ENCODE data around the gene PPFIA3. TPM values are rescaled to one million over a fixed set of nuclear protein-coding genes. Genes with fewer than 3 reads are reported as not detected.
A peak's percentile ranks its signal among the peaks of the same experiment; 100 is the strongest.
"Not testable (repeated sequence)": the region's sequence is repeated elsewhere in the genome, so short reads cannot be mapped to it uniquely, and the experiment has no call there.

Gene PPFIA3
- total RNA-seq, 2 donors from 2014 or later: 3.6 to 3.9 TPM

DNA sequence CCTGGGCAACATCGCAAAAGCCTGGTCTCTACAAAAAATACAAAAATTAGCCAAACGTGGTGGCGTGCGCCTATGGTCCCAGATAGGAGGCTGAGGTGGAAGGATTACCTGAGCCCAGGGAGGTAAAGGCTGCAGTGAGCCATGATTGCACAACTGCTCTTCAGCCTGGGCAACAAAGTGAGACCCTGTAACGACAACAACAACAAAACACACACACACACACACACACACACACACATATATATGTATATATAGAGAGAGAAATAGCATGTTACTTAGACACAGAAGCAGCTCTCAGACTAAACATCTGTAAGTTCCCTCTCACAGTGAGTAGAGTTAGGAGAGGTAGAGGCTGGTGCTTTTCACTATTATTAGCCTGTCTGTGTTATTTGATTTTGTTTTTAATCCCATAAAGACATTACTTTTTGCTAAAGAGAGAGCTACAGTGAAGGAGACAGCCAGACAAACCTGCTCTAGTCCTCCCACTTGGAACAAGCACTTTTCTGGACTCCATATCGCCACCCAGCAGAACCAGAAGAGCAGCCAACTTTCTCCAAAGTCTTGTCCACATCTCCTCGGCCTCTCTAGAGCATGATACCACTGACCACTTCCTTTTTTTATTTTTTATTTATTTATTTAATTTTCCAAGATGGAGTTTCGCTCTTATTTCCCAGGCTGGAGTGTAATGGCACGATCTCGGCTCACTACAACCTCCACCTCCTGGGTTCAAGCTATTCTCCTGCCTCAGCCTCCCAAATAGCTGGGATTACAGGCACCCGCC, 7.9 kb upstream of the PPFIA3 start:
- no peak overlapping the region for H3K27ac Mint-ChIP-seq
- no peaks in the 10 kb centered on the region for H3K27me3 Mint-ChIP-seq
- no peaks in the 10 kb centered on the region for H3K9me3 Mint-ChIP-seq
- H3K4me1 Mint-ChIP-seq: peaks cover 16% of the 10 kb centered on the region
- peaks cover 28% of the 10 kb centered on the region for H3K36me3 Mint-ChIP-seq (ENCODE audit: low read depth)
- no peak for ATAC-seq (replicated peaks)
- H3K4me3 Mint-ChIP-seq: no peak overlapping the region

DNA sequence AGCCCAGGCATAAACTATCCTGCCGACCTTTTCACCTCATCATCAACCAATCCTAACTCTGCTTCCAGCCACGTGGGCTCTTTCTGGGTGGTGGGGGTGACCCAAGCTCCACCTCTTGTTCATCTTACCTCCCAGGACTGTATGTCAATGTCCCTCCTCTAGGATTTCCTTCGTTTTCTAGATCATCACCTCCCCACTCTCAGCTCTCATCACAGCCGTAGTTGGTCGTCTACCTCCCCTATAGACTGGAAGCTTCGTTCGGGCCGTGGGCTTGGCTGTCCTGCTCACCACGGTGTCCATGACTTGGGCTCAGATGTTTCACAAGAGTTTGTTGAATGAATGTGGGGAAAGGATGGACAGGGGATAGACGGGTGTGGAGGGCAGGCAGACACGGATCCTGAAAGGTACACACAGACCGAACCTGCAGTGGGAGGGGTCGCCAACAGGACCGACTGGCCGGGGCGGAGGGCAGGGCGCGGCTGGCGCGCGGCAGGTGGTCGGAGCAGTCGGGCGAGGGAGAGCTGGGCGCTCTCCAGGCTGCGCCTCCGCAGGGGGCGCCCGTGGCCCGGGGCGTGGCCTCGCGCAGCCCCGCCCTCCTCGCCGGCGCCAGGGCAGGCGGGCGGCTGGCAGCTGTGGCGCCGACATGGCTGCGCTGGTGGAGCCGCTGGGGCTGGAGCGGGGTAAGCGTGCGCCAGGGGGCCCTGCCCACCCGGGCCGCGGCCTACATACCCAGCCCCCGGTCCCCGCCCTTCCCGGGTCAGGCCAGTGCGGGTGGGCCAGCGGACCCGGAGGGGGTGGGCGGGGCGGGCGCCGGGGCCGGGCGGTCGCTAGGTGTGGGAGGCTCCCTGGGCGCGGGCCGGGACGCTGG, 5.3 kb upstream of the PPFIA3 start, which contains the start of gene LIN7B:
LIN7B (plus strand) TSS at position 609 of the 868 bp plus-strand sequence; CDS start at position 644, 35 bp downstream.
- peak; percentile 81 for ATAC-seq (replicated peaks)
- Mint-ChIP-seq H3K27me3 (no peaks in the 10 kb centered on the region), H3K9me3 (no peaks in the 10 kb centered on the region), H3K36me3 (ENCODE audit: low read depth) (peaks cover 5% of the 10 kb centered on the region), H3K27ac (peak within 1 kb of the TSS; percentile 66), H3K4me1 (peaks cover 17% of the 10 kb centered on the region), H3K4me3 (peak within 1 kb of the TSS; percentile 89)

DNA sequence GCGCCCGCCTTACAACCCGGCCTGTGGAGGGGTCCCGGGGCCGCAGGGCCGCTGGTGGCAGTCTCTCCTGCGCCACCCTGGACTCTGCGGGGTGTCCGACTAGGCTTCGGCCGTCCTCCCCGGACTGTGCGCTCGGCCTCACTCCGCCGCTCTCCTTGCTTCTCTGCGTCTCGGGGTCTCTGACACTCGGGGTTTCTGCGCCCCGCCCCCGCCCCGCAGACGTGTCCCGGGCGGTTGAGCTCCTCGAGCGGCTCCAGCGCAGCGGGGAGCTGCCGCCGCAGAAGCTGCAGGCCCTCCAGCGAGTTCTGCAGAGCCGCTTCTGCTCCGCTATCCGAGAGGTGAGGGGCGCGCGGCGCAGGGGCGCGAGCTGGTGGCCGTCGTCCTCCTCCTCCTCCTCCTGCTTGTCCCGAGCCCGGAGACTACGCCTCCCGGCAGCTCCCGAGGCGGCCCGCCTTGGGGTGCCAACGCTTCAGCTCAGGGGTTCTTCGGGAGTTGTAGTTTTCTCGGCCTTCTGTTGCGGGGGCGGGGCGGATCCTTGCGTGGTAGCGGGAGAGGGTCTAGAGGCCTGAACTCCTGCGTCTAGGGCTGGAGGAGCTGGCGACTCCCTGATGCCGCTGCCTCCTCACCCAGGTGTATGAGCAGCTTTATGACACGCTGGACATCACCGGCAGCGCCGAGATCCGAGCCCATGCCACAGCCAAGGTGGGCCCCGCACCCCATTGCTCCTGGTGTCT, 4.5 kb upstream of the PPFIA3 start:
- Mint-ChIP-seq H3K27ac (no peak overlapping the region), H3K9me3 (no peaks in the 10 kb centered on the region), H3K4me3 (peak overlapping the region; percentile 74), H3K36me3 (ENCODE audit: low read depth) (no peaks in the 10 kb centered on the region), H3K4me1 (peaks cover 15% of the 10 kb centered on the region), H3K27me3 (no peaks in the 10 kb centered on the region)
- no peak for ATAC-seq (replicated peaks)

- Mint-ChIP-seq H3K4me3 (peak overlapping the region; percentile 87), H3K27ac (no peak overlapping the region)
- no peak for ATAC-seq (replicated peaks)
Measured at GRCh38 chr19:49116544-49116943, 2.8 kb upstream of the PPFIA3 start.

DNA sequence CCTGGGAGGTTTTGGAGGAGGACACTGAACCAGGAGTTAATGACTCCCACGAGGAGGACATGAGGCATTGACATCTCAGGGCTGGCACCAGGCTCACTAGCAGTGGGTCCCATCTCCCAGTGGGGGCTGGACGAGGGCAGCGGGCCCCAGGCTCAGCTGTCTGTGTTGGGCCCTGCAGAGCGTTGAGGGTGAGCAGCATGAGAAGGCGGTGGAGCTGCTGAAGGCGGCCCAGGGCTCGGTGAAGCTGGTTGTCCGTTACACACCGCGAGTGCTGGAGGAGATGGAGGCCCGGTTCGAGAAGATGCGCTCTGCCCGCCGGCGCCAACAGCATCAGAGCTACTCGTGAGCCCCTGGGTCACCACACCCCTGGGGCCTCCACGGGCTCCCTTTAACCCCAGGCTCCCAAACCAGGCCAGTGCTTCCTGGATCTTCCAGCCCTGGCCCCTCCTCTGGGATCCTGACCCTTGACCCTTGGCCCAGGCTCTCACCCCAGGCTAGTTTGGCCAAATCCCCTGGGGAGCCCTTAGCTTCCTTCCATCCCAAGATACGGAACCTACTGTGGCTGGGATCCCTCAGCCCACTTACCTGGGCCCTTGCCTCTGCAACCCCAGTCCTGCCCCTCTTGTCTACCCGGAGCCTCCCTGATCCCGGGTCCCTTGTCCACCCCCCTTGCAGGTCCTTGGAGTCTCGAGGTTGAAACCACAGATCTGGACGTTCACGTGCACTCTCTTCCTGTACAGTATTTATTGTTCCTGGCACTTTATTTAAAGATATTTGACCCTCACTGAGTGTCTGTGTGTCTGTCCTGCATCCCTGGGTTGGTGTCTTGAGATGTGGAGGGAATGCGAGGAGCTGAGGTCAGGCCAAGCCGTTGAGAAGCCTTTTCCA, 1.4 kb upstream of the PPFIA3 start:
- H3K4me1 Mint-ChIP-seq: peaks cover 23% of the 10 kb centered on the region
- H3K36me3 Mint-ChIP-seq (ENCODE audit: low read depth): no peaks in the 10 kb centered on the region
- no peak for ATAC-seq (replicated peaks)
- H3K27me3 Mint-ChIP-seq: peaks cover 5% of the 10 kb centered on the region
- H3K9me3 Mint-ChIP-seq: no peaks in the 10 kb centered on the region
- peak overlapping the region; percentile 87 for H3K4me3 Mint-ChIP-seq
- peak overlapping the region; percentile 89 for H3K27ac Mint-ChIP-seq

More at GRCh38 chr19:49116544-49116943, 2.8 kb upstream of the PPFIA3 start:
- peaks cover 23% of the 10 kb centered on the region for H3K4me1 Mint-ChIP-seq
- H3K9me3 Mint-ChIP-seq: no peaks in the 10 kb centered on the region
- peaks cover 5% of the 10 kb centered on the region for H3K27me3 Mint-ChIP-seq
- no peaks in the 10 kb centered on the region for H3K36me3 Mint-ChIP-seq (ENCODE audit: low read depth)

DNA sequence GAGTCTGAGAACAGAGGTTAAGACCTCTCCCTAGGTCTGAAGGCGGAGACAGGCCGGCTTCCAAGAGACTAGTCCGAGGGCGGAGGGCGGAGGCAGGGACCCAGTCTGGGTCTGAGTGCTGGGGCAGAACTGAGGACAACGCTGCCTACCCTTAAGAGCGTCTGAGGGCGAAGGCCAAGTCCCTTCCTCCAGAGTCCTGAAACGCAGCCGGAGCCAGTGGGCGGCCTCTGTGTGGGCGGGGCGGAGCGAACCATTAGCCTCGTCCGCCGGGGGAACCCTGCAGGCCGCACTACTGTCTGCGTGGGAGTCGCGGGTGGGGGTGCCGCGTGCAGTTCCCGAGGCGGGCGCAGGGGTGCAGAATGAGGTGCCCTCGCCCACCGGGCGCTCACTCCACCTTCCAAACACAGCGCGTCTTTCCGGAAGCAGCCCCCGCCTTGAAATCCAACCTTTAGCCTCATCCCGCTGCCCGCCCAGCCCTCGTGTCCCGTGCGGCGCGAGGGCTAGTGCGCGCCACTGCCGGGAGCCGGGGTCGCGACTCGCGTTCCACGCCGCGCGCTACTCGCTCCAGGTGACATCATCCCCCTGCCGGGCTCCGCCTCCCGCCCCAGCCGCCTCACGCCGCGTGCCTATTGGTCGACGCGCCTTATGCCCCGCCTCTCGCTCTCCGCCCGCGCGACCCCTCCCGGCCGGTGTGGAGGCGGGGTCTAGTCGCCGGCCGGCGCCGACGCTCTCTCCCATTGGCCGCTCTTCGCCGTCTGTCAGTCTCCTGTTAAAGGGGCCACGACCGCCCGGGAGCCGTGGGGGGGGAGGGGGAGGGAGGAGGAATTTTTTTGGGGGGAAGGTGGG, 556 bp upstream of the PPFIA3 start, which contains the start of gene C19orf73:
C19orf73 (minus strand) TSS at position 579 of the 846 bp plus-strand sequence; CDS start at position 458, 121 bp downstream.
- H3K27ac Mint-ChIP-seq: peak within 1 kb of the TSS; percentile 89
- peaks cover 19% of the 10 kb centered on the region for H3K4me1 Mint-ChIP-seq
- peak; percentile 85 for ATAC-seq (replicated peaks)
- H3K27me3 Mint-ChIP-seq: peaks cover 5% of the 10 kb centered on the region
- H3K9me3 Mint-ChIP-seq: no peaks in the 10 kb centered on the region
- no peaks in the 10 kb centered on the region for H3K36me3 Mint-ChIP-seq (ENCODE audit: low read depth)
- peak within 1 kb of the TSS; percentile 87 for H3K4me3 Mint-ChIP-seq

DNA sequence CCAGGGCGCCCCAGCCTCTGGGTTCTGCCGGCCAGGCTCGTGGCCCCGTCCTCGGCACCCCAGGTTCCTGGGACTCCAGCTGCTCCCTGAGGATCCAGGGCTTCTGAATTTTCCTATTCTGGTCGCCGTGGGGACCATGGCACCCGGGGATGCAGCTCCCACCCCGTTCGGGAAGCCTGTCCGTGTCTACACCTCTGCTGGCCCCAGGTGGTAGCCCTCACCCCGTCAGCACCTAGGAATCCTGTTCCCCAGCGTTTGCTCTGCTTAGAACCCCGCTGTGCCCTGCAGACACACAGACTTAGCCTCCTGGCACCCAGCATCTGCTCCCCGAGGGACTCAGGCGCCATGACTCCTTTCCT, 960 bp downstream of the PPFIA3 start:
- ATAC-seq (replicated peaks): no peak
- Mint-ChIP-seq H3K27ac (no peak overlapping the region), H3K27me3 (peaks cover 5% of the 10 kb centered on the region), H3K4me1 (peaks cover 16% of the 10 kb centered on the region), H3K36me3 (ENCODE audit: low read depth) (no peaks in the 10 kb centered on the region), H3K9me3 (no peaks in the 10 kb centered on the region), H3K4me3 (peak overlapping the region; percentile 87)

DNA sequence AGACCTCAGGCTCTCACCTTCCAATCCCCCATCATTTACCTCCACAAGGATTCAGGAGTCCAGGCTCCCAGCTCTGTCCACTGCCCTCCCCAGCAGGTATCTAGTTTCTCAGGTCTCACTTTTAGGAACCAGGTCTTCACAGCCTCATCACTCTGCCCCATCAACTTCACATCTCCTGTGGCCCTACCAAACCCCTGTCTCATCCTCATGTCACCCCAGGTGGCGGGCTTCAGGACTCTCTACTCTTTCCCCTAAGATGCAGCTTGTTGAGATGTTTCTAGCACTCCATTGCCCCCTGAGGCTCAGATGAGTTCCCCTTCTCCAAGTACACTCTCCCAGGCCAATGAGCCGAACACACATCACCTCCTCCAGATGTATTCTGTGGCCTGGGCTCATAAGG, 1.5 kb downstream of the PPFIA3 start:
- H3K27ac Mint-ChIP-seq: no peak overlapping the region
- H3K4me3 Mint-ChIP-seq: peak overlapping the region; percentile 87
- peaks cover 5% of the 10 kb centered on the region for H3K27me3 Mint-ChIP-seq
- no peak for ATAC-seq (replicated peaks)
- no peaks in the 10 kb centered on the region for H3K36me3 Mint-ChIP-seq (ENCODE audit: low read depth)
- no peaks in the 10 kb centered on the region for H3K9me3 Mint-ChIP-seq
- peaks cover 16% of the 10 kb centered on the region for H3K4me1 Mint-ChIP-seq

DNA sequence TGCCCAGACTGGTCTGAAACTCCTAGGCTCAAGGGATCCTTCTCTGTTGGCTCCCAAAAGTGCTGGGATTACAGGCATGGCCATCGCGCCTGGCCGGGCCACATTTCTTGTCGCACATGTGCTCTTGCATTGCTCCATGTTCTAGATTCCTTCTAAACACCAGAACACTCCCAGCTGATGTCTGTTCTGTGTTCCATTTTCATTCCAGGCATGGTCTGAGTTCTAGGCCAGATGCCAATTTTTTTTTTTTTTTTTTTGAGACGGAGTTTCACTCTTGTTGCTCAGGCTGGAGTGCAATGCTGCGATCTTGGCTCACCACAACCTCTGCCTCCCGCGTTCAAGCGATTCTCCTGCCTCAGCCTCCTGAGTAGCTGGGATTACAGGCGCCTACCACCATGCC, 2.5 kb downstream of the PPFIA3 start:
- not testable (repeated sequence) for ATAC-seq (replicated peaks); H3K27ac Mint-ChIP-seq; H3K36me3 Mint-ChIP-seq (ENCODE audit: low read depth); H3K27me3 Mint-ChIP-seq; H3K9me3 Mint-ChIP-seq; H3K4me3 Mint-ChIP-seq
- peaks cover 16% of the 10 kb centered on the region for H3K4me1 Mint-ChIP-seq

DNA sequence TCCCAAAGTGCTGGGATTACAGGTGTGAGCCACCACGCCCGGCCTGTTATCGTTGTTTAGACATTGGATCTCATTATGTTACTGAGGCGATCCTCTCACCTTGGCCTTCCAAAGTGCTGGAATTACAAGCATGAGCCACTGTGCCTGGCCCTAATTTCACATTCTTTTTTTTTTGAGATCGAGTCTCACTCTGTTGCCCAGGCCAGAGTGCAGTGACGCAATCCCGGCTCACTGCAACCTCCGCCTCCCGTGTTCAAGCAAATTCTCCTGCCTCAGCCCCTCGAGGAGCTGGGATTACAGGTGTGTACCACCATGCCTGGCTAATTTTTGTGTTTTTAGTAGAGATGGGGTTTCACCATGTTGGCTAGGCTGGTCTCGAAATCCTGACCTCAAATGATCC, 3.9 kb downstream of the PPFIA3 start:
- H3K4me3 Mint-ChIP-seq; H3K27ac Mint-ChIP-seq; H3K36me3 Mint-ChIP-seq (ENCODE audit: low read depth); H3K9me3 Mint-ChIP-seq; H3K27me3 Mint-ChIP-seq; ATAC-seq (replicated peaks): not testable (repeated sequence)
- peaks cover 10% of the 10 kb centered on the region for H3K4me1 Mint-ChIP-seq

- Mint-ChIP-seq H3K4me3 (no peak overlapping the region), H3K36me3 (ENCODE audit: low read depth) (no peaks in the 10 kb centered on the region), H3K27me3 (peaks cover 5% of the 10 kb centered on the region), H3K27ac (no peak overlapping the region), H3K4me1 (peaks cover 15% of the 10 kb centered on the region), H3K9me3 (no peaks in the 10 kb centered on the region)
- ATAC-seq (replicated peaks): no peak
Measured at GRCh38 chr19:49125025-49125731, 5.8 kb downstream of the PPFIA3 start.

- no peak overlapping the region for H3K27ac Mint-ChIP-seq
- no peaks in the 10 kb centered on the region for H3K27me3 Mint-ChIP-seq
- H3K4me3 Mint-ChIP-seq: peak overlapping the region; percentile 25
- H3K36me3 Mint-ChIP-seq (ENCODE audit: low read depth): no peaks in the 10 kb centered on the region
- peaks cover 7% of the 10 kb centered on the region for H3K4me1 Mint-ChIP-seq
- H3K9me3 Mint-ChIP-seq: no peaks in the 10 kb centered on the region
- no peak for ATAC-seq (replicated peaks)
Measured at GRCh38 chr19:49126575-49126974, 7.2 kb downstream of the PPFIA3 start.

Measured in activated T-helper 17 cell treated with anti-CD3 and anti-CD28 coated beads, Interleukin-2, amount 50 U/mL, for 72 hours (primary cell).